Thoracic aorta (tissue), 2 donors: ENCODE measurements around the gene NUCB1. TPM values are rescaled to one million over a fixed set of nuclear protein-coding genes. Genes with fewer than 3 reads are reported as not detected.
"Not testable (repeated sequence)": the region's sequence is repeated elsewhere in the genome, so short reads cannot be mapped to it uniquely, and the experiment has no call there.

ENCODE experiments used
- ATAC-seq: fragments of 150-250 bp; one replicate; pipeline ENCODE4 v1.8.0; 2017; ENCODE audit warnings: low read depth; ENCODE audit not compliant: insufficient number of reproducible peaks, low FRiP score
- DNase-seq: peaks from one replicate; pipeline ENCODE4 v3.0.0-alpha.2; 2020; ENCODE audit warnings: low spot score
- H3K27ac ChIP-seq, 2 donors: fragments of 200-600 bp; sonication (generic); 1 replicate in 1 of 2; 2 replicates in 1 of 2; pipeline ENCODE4 v1.5.1; 2016; ENCODE audit warnings: mild to moderate bottlenecking in 2 of 2, moderate library complexity in 2 of 2
- H3K27me3 ChIP-seq: fragments of 200-600 bp; sonication (generic); replicated peaks from 2 replicates; pipeline ENCODE4 v1.6.0; 2016; ENCODE audit warnings: mild to moderate bottlenecking; ENCODE audit not compliant: insufficient read depth
- H3K36me3 ChIP-seq: fragments of 200-600 bp; sonication (generic); one replicate; pipeline ENCODE4 v1.5.1; 2016
- H3K4me1 ChIP-seq, 2 donors: fragments of 200-600 bp; sonication (generic); 1 replicate in 1 of 2; 2 replicates in 1 of 2; pipeline versions ENCODE4 v1.5.1 to v1.6.0; 2016; ENCODE audit warnings: low read depth in 2 of 2, mild to moderate bottlenecking in 1 of 2; ENCODE audit not compliant: control insufficient read depth in 1 of 2
- H3K4me3 ChIP-seq: fragments of 200-600 bp; sonication (generic); 2 replicates; pipeline ENCODE4 v1.5.1; 2016; ENCODE audit warnings: mild to moderate bottlenecking
- H3K9me3 ChIP-seq: fragments of 200-600 bp; sonication (generic); 2 replicates; pipeline ENCODE4 v1.5.1; 2016
- total RNA-seq, 2 donors: library from RNA; depleted of rRNA; stranded (reverse); fragments of >200 nt; gene quantifications; one replicate each; pipeline versions ENCODE4 v1.1.0 to v1.2.3, GENCODE V29; 2016
- TF ChIP-seq, protein P1 (sequence below): fragments of 200-600 bp; sonication (generic); IDR thresholded peaks from one replicate; pipeline ENCODE4 v1.5.1; 2019; ENCODE audit warnings: antibody characterized with exemption

Gene NUCB1
- total RNA-seq, 2 donors from 2014 or later, result 415 to 671 TPM

DNA sequence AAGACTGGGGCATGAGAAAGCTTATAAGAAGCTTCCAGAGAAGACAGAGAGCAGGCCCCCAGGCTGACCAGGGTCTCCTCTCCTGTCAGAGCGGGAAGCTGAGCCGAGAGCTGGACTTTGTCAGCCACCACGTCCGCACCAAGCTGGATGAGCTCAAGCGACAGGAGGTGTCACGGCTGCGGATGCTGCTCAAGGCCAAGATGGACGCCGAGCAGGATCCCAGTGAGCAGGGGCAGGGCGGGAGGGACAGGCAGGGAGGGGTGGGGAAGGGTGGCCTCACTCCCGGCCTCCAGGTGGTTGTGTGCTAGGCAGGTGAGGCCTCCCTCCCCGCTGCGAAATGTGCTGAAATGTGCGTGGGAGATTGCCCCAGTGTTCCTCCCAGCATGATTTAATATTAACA lies 5.6 kb downstream of the NUCB1 start:
- Histone ChIP-seq H3K9me3 (no peaks in the 10 kb centered on the region), H3K27me3 (no peaks in the 10 kb centered on the region), H3K27ac (no peak overlapping the region), H3K4me3 (no peak overlapping the region), H3K36me3 (peaks cover 51% of the 10 kb centered on the region), H3K4me1 (peaks cover 13 to 24% of the 10 kb centered on the region in 2 donors)
- no peak for DNase-seq
- ATAC-seq, result no peak
- TF ChIP-seq, protein P1, sequence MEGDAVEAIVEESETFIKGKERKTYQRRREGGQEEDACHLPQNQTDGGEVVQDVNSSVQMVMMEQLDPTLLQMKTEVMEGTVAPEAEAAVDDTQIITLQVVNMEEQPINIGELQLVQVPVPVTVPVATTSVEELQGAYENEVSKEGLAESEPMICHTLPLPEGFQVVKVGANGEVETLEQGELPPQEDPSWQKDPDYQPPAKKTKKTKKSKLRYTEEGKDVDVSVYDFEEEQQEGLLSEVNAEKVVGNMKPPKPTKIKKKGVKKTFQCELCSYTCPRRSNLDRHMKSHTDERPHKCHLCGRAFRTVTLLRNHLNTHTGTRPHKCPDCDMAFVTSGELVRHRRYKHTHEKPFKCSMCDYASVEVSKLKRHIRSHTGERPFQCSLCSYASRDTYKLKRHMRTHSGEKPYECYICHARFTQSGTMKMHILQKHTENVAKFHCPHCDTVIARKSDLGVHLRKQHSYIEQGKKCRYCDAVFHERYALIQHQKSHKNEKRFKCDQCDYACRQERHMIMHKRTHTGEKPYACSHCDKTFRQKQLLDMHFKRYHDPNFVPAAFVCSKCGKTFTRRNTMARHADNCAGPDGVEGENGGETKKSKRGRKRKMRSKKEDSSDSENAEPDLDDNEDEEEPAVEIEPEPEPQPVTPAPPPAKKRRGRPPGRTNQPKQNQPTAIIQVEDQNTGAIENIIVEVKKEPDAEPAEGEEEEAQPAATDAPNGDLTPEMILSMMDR, result no peak

DNA sequence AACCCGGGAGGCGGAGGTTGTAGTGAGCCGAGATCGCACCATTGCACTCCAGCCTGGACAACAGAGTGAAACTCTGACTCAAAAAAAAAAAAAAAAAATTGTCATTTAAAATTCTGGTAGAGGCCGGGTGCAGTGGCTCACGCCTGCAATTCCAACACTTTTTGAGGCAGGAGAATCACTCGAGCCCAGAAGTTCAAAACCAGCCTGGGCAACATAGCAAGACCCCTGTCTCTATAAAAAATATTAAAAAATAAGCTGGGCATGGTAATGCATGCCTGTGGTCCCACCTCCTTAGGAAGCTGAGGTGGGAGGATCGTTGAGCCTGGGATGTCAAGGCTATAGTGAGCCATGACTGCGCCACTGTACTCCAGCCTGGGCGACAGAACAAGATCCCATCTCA lies 6.2 kb downstream of the NUCB1 start:
- no peak for ATAC-seq
- Histone ChIP-seq H3K27ac (no peak overlapping the region), H3K4me3 (no peak overlapping the region), H3K36me3 (peaks cover 57% of the 10 kb centered on the region), H3K9me3 (no peaks in the 10 kb centered on the region), H3K4me1 (peaks cover 10 to 18% of the 10 kb centered on the region in 2 donors), H3K27me3 (no peaks in the 10 kb centered on the region)
- TF ChIP-seq, protein P1, result no peak
- DNase-seq, result no peak

DNA sequence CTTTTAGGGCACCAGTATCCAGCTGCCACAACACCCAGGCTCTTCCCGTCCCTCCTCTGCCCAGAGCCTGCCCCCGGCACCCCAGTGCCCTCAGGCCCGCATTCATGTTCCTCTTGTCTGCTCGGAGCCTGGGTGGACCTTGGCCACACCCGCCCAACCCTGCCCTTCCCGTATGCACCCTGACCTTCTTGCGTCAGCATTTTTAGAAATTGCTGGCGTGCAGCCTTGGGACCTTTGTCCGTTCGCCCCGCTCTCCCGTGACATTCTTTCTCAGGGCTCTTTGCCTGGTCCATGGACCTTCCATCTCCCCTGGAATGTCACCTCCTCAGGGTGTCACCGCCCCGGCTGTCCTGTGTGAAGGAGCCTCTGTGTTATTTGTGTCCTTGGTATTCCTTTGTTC lies 7.6 kb downstream of the NUCB1 start:
- H3K36me3 ChIP-seq, result peaks cover 68% of the 10 kb centered on the region
- no peaks in the 10 kb centered on the region for H3K9me3 ChIP-seq
- H3K27ac ChIP-seq, result no peak overlapping the region
- TF ChIP-seq, protein P1, result no peak
- H3K27me3 ChIP-seq, result no peaks in the 10 kb centered on the region
- peaks cover 3 to 4% of the 10 kb centered on the region in 2 donors for H3K4me1 ChIP-seq
- H3K4me3 ChIP-seq, result no peak overlapping the region
- ATAC-seq, result no peak
- no peak for DNase-seq

DNA sequence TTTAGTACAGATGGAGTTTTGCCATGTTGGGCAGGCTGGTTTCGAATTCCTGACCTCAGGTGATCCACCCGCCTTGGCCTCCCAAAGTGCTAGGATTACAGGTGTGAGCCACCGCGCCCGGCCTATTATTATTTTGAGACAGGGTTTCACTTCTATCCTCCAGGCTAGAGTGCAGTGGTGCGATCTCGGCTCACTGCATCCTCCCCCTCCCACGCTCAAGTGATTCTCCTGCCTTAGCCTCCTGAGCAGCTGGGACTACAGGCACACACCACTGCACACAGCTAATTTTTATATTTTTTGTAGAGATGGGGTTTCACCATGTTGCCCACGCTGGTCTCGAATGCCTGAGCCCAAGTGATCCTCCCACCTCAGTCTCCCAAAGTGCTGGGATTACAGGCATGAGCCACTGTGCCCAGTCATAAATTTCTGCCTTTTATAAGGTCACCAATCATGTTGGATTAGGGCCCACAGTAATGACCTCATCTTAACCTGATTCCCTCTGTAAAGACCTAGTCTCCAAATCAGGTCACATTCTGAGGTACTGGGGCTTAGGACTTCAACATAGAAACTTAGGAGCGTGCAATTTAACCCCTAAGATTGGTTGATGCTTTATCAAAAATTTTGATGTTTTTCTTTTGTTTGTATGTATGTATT lies 9.4 kb downstream of the NUCB1 start:
- not testable (repeated sequence) for DNase-seq, H3K4me1 ChIP-seq, H3K27ac ChIP-seq, H3K9me3 ChIP-seq, H3K4me3 ChIP-seq, ATAC-seq, H3K27me3 ChIP-seq
- peaks cover 84% of the 10 kb centered on the region for H3K36me3 ChIP-seq

DNA sequence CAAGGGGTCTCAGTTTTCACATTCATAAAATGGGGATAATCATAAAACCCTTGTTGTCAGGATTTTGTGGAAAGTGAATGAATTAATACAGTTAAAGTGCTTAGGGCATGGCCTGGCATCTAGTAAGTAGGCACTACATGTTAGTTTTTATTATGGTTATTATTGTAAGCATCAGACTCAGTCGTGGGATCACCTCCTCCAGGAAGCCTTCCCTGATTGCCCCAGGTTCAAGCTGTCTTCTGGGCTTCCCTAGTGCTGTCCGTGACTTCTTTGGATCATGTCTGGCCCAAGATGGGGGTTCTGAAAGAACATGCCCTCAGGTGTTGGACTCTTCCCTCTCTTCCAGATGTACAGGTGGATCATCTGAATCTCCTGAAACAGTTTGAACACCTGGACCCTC lies 10.7 kb downstream of the NUCB1 start:
- H3K27me3 ChIP-seq, result no peaks in the 10 kb centered on the region
- no peak overlapping the region for H3K4me3 ChIP-seq
- no peaks in the 10 kb centered on the region for H3K9me3 ChIP-seq
- H3K27ac ChIP-seq, result no peak overlapping the region
- peaks cover 73% of the 10 kb centered on the region for H3K36me3 ChIP-seq
- TF ChIP-seq, protein P1, result no peak
- no peak for DNase-seq
- ATAC-seq, result no peak
- no peaks in the 10 kb centered on the region for H3K4me1 ChIP-seq
